HG02623 (cell line): Measurements from ENCODE around the gene HIVEP1.
A peak's percentile ranks its signal among the peaks of the same experiment; 100 is the strongest.

Source experiments
- ATAC-seq: cut with Tn5 transposase; IDR thresholded peaks from one replicate; pipeline ENCODE4 v1.9.1; 2021; ENCODE audit warnings: moderate library complexity; ENCODE audit not compliant: unreplicated experiment

HIVEP1 gene

GRCh38 chr6:12115001-12115400, 102.9 kb downstream of the HIVEP1 start:
- no peak for ATAC-seq

GRCh38 chr6:12115492-12115891, 103.4 kb downstream of the HIVEP1 start:
- no peak for ATAC-seq

- no peak for ATAC-seq
Observed at GRCh38 chr6:12116264-12116800, 104.2 kb downstream of the HIVEP1 start.

- no peak for ATAC-seq
Observed at GRCh38 chr6:12116978-12117377, 104.9 kb downstream of the HIVEP1 start.

- no peak for ATAC-seq
Observed at GRCh38 chr6:12118607-12119006, 106.5 kb downstream of the HIVEP1 start.

GRCh38 chr6:12119085-12119588, 107.0 kb downstream of the HIVEP1 start:
- peak; percentile 52 for ATAC-seq

GRCh38 chr6:12125396-12125795, 113.3 kb downstream of the HIVEP1 start:
- ATAC-seq, result no peak

- no peak for ATAC-seq
Observed at GRCh38 chr6:12126051-12126450, 113.9 kb downstream of the HIVEP1 start.

- ATAC-seq, result no peak
Observed at GRCh38 chr6:12129523-12129922, 117.4 kb downstream of the HIVEP1 start.

GRCh38 chr6:12132351-12133222, 120.5 kb downstream of the HIVEP1 start:
- ATAC-seq, result no peak

GRCh38 chr6:12134581-12134980, 122.5 kb downstream of the HIVEP1 start:
- ATAC-seq, result no peak

GRCh38 chr6:12134991-12135390, 122.9 kb downstream of the HIVEP1 start:
- ATAC-seq, result no peak

GRCh38 chr6:12136905-12137304, 124.8 kb downstream of the HIVEP1 start:
- ATAC-seq, result no peak

- no peak for ATAC-seq
Observed at GRCh38 chr6:12137480-12137879, 125.4 kb downstream of the HIVEP1 start.

GRCh38 chr6:12138381-12138780, 126.3 kb downstream of the HIVEP1 start:
- no peak for ATAC-seq

GRCh38 chr6:12138936-12139335, 126.8 kb downstream of the HIVEP1 start:
- ATAC-seq, result no peak

GRCh38 chr6:12147557-12148316, 135.6 kb downstream of the HIVEP1 start:
- ATAC-seq, result no peak

GRCh38 chr6:12148317-12148801, 136.2 kb downstream of the HIVEP1 start:
- no peak for ATAC-seq

- ATAC-seq, result no peak
Observed at GRCh38 chr6:12148841-12149240, 136.7 kb downstream of the HIVEP1 start.

GRCh38 chr6:12149944-12150510, 137.9 kb downstream of the HIVEP1 start:
- ATAC-seq, result no peak

- no peak for ATAC-seq
Observed at GRCh38 chr6:12150812-12151432, 138.8 kb downstream of the HIVEP1 start.
